ENCODE measurements around the gene HOXC13.

The HOXC13 gene

DNA sequence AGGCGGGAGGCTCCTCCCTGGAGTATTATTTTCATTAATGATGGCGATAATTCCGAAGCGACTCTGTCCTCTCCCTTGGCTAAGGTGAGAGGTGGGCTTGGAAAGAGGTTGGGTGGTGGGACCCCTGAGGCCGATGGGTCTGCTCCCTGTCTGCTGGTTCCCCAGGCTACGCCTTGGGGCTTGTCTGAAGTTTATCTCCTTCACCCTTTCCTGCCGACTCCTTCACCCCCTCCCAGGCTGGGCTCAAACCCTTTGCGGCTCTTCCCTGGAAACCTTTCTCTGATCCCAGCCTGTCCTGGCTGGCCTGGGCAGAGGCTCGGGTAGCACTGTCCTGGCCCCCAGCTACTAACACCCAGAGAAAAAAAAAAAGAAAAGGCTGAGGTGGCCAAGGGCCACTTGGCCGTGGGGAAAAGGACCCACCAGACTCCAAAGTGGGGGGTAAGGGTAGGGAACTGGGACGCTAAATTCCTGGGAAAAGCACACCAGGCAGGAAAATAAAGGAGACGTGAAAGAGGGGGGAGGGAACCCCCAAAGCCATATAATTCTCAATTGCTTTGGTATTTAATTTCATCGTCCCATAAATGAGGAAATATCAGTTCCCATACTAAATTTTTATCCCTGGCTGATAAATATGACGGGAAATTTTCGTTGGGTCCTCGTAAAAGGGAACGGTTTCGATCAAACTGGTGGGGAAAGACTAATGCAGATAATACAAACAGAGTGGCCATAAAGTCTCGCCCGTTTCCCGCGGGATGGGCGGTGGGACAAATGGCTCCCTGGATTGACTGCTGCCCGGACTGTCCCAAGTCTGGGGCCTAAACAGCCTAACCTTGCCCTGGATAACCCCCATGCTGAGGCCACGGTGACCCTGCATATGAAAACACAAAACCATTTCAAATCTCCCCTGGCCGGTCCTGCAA, 44.3 kb downstream of the HOXC13 start:
- no peak for DNase-seq (ENCODE audit: low spot score)

DNA sequence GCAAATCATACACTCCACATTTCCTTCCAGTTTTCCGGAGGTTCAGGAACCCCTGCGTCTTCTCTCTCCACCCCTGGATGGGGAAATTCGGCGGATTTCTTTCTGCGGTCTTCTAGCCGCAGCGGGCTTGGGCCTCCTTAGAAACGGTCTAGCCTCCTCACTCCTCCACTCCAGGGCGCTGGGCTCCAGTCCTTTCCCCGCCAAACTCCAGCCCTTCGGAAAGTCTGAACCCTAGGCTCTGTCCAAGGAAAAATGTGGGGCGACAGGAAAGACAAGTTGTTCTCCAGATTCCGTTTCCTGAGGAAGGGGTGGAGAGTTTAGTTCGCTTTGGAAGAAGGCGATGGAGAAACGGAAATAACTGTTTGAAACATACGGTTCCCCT, 44.9 kb downstream of the HOXC13 start:
- no peak for DNase-seq (ENCODE audit: low spot score)

- no peak for DNase-seq (ENCODE audit: low spot score)
Observed at GRCh38 chr12:53983950-53984572, 45.4 kb downstream of the HOXC13 start.

- peak; percentile 97 for DNase-seq (ENCODE audit: low spot score)
Observed at GRCh38 chr12:53984901-53985691, 46.5 kb downstream of the HOXC13 start, which contains the start of gene HOXC10. Gene HOXC10 (plus strand): TSS chr12:53985146. CDS start chr12:53985260, 114 bp downstream.

DNA sequence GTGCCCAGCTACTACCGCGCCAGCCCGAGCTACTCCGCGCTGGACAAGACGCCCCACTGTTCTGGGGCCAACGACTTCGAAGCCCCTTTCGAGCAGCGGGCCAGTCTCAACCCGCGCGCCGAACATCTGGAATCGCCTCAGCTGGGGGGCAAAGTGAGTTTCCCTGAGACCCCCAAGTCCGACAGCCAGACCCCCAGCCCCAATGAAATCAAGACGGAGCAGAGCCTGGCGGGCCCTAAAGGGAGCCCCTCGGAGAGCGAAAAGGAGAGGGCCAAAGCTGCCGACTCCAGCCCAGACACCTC, 47.0 kb downstream of the HOXC13 start:
- no peak for DNase-seq (ENCODE audit: low spot score)

- no peak for DNase-seq (ENCODE audit: low spot score)
Observed at GRCh38 chr12:53985994-53986685, 47.5 kb downstream of the HOXC13 start.

GRCh38 chr12:53986686-53987483, 48.3 kb downstream of the HOXC13 start:
- DNase-seq (ENCODE audit: low spot score), result no peak

GRCh38 chr12:53987787-53988230, 49.2 kb downstream of the HOXC13 start:
- DNase-seq (ENCODE audit: low spot score), result no peak

- DNase-seq (ENCODE audit: low spot score), result no peak
Observed at GRCh38 chr12:53988541-53989226, 50.1 kb downstream of the HOXC13 start.

GRCh38 chr12:53989227-53990113, 50.8 kb downstream of the HOXC13 start:
- no peak for DNase-seq (ENCODE audit: low spot score)

DNA sequence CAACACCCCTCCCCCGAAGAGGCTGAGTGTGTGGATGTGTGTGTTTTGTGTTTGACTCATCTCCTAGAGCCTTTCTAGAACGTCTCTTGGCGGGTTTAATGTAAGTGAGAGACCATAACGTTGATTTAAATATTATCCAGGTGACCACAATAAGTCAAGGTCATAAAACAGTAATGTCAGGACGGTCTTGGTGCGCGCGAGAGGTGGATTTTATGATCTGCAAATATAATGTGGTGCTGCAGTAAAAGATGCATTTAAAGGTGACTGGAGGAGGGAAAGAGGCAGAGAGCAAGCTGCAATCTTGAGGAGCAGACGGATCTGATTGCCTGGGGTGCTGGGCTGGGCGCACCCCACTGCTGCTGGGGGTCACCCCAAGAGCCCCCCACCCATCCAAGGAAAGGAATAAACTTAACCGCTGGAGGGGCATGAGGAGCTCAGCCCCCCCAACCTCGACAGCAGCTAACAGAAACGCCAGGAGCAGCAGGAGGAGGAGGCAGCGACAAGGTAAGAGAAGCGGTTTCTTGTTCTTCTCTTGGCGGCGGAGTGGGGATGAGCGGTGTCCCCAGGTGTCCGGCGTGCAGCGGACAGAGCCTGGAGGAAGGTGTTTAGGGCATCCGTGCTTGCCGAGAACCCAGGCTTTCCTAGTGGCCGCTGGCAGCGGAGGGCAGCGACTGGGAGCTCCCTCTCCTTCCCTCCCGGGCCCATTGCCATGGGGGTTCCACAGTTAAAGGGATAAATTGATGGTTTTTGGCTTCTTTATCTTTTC, 51.9 kb downstream of the HOXC13 start:
- no peak for DNase-seq (ENCODE audit: low spot score)

- no peak for DNase-seq (ENCODE audit: low spot score)
Observed at GRCh38 chr12:53991077-53991460, 52.4 kb downstream of the HOXC13 start.

GRCh38 chr12:53992377-53992889, 53.8 kb downstream of the HOXC13 start:
- DNase-seq (ENCODE audit: low spot score), result no peak

GRCh38 chr12:53993162-53994008, 54.8 kb downstream of the HOXC13 start:
- no peak for DNase-seq (ENCODE audit: low spot score)

DNA sequence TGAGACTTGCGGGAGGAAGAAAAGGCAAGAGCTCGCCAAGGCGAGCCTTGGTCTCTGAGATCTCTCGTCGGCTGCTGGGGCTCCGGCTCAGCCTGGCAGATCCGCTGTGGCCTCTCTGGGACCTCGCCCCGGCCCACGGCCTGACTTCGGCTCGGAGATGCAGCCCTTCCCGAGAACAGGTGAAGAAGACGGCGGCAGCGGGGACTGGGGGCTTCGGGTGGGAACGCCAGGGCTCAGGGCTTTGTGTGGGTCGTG, 55.3 kb downstream of the HOXC13 start:
- DNase-seq (ENCODE audit: low spot score), result no peak

DNA sequence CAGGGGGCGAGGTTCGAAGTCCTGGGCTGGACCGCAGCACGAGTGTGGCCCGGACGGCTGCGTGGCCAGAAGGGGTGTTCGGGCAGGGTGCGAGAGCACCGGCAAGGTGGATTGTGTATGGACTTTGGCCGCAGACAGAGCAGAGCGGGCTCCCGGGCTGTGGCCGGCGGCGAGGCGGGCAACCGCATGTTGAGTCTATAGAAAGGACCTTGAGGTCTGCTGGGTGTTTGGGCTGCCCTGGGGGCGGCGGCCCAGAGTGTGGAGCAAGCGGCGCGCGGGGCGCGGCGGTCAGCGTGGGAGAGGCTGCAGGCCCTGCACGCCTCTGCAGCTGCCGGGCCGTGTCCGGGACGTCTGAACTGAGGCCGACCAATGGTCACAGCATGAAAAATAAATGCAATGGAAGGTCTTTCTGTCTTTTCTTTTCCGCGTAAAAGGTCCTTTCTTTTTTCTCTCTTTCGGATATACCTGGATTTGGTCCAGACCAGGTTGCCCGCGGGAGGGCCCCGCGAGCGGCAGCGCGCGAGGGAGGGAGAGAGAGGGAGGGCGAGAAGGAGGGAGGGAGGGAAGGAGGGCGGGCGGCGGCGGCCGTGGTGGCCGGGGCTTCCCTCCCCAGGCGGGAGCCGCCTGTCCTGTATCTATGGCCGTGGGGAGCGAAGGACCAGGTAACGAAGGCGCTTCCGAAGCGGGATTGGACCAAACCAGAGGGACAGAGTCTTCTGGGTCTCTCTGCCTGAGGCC, 55.8 kb downstream of the HOXC13 start:
- DNase-seq (ENCODE audit: low spot score), result peak; percentile 75

- no peak for DNase-seq (ENCODE audit: low spot score)
Observed at GRCh38 chr12:53995002-53995377, 56.4 kb downstream of the HOXC13 start.

All from HuH-7.5 (cell line).